ENCODE data around the gene TRPM3.
"Not testable (repeated sequence)": the region's sequence is repeated elsewhere in the genome, so short reads cannot be mapped to it uniquely, and the experiment has no call there.

TRPM3 gene

GRCh38 chr9:70979966-70980365 lies 141.5 kb downstream of the TRPM3 start:
- H3K9ac ChIP-seq (ENCODE audit: low read depth, low read length), result no peak overlapping the region

GRCh38 chr9:70978085-70978484 lies 143.3 kb downstream of the TRPM3 start:
- no peaks in the 10 kb centered on the region for H3K27me3 ChIP-seq (ENCODE audit: control insufficient read depth, insufficient read depth, low read length)
- no peaks in the 10 kb centered on the region for H3K9me3 ChIP-seq (ENCODE audit: control insufficient read depth, insufficient read depth, low read length)
- H3K4me3 ChIP-seq (ENCODE audit: low read depth, low read length), result no peak overlapping the region
- no peak overlapping the region for H3K9ac ChIP-seq (ENCODE audit: low read depth, low read length)
- no peaks in the 10 kb centered on the region for H3K4me1 ChIP-seq (ENCODE audit: control insufficient read depth, insufficient read depth, low read length)
- no peak overlapping the region for H3K27ac ChIP-seq (ENCODE audit: low read depth, low read length)
- no peaks in the 10 kb centered on the region for H3K36me3 ChIP-seq (ENCODE audit: control insufficient read depth, insufficient read depth, low read length)

More at GRCh38 chr9:70979966-70980365, 141.5 kb downstream of the TRPM3 start:
- Histone ChIP-seq H3K4me1 (ENCODE audit: control insufficient read depth, insufficient read depth, low read length) (no peaks in the 10 kb centered on the region), H3K27me3 (ENCODE audit: control insufficient read depth, insufficient read depth, low read length) (no peaks in the 10 kb centered on the region), H3K27ac (ENCODE audit: low read depth, low read length) (no peak overlapping the region), H3K36me3 (ENCODE audit: control insufficient read depth, insufficient read depth, low read length) (no peaks in the 10 kb centered on the region), H3K4me3 (ENCODE audit: low read depth, low read length) (no peak overlapping the region), H3K9me3 (ENCODE audit: control insufficient read depth, insufficient read depth, low read length) (no peaks in the 10 kb centered on the region)

GRCh38 chr9:70975821-70976220 lies 145.6 kb downstream of the TRPM3 start:
- Histone ChIP-seq H3K4me1 (ENCODE audit: control insufficient read depth, insufficient read depth, low read length) (no peaks in the 10 kb centered on the region), H3K4me3 (ENCODE audit: low read depth, low read length) (no peak overlapping the region), H3K27ac (ENCODE audit: low read depth, low read length) (no peak overlapping the region)

GRCh38 chr9:70971723-70972122 lies 149.7 kb downstream of the TRPM3 start:
- Histone ChIP-seq H3K27me3 (ENCODE audit: control insufficient read depth, insufficient read depth, low read length) (no peaks in the 10 kb centered on the region), H3K9ac (ENCODE audit: low read depth, low read length) (no peak overlapping the region), H3K4me1 (ENCODE audit: control insufficient read depth, insufficient read depth, low read length) (no peaks in the 10 kb centered on the region), H3K36me3 (ENCODE audit: control insufficient read depth, insufficient read depth, low read length) (no peaks in the 10 kb centered on the region), H3K27ac (ENCODE audit: low read depth, low read length) (no peak overlapping the region), H3K4me3 (ENCODE audit: low read depth, low read length) (no peak overlapping the region), H3K9me3 (ENCODE audit: control insufficient read depth, insufficient read depth, low read length) (no peaks in the 10 kb centered on the region)

More at GRCh38 chr9:70975821-70976220, 145.6 kb downstream of the TRPM3 start:
- Histone ChIP-seq H3K9ac (ENCODE audit: low read depth, low read length) (no peak overlapping the region), H3K27me3 (ENCODE audit: control insufficient read depth, insufficient read depth, low read length) (no peaks in the 10 kb centered on the region), H3K9me3 (ENCODE audit: control insufficient read depth, insufficient read depth, low read length) (no peaks in the 10 kb centered on the region), H3K36me3 (ENCODE audit: control insufficient read depth, insufficient read depth, low read length) (no peaks in the 10 kb centered on the region)

GRCh38 chr9:70966380-70966779 lies 155.0 kb downstream of the TRPM3 start:
- not testable (repeated sequence) for H3K4me1 ChIP-seq (ENCODE audit: control insufficient read depth, insufficient read depth, low read length); H3K36me3 ChIP-seq (ENCODE audit: control insufficient read depth, insufficient read depth, low read length); H3K27ac ChIP-seq (ENCODE audit: low read depth, low read length); H3K4me3 ChIP-seq (ENCODE audit: low read depth, low read length); H3K9me3 ChIP-seq (ENCODE audit: control insufficient read depth, insufficient read depth, low read length); H3K9ac ChIP-seq (ENCODE audit: low read depth, low read length); H3K27me3 ChIP-seq (ENCODE audit: control insufficient read depth, insufficient read depth, low read length)

- H3K4me1 ChIP-seq (ENCODE audit: control insufficient read depth, insufficient read depth, low read length), result no peaks in the 10 kb centered on the region
- no peaks in the 10 kb centered on the region for H3K36me3 ChIP-seq (ENCODE audit: control insufficient read depth, insufficient read depth, low read length)
- H3K9ac ChIP-seq (ENCODE audit: low read depth, low read length), result no peak overlapping the region
- no peak overlapping the region for H3K4me3 ChIP-seq (ENCODE audit: low read depth, low read length)
- no peak overlapping the region for H3K27ac ChIP-seq (ENCODE audit: low read depth, low read length)
- H3K27me3 ChIP-seq (ENCODE audit: control insufficient read depth, insufficient read depth, low read length), result no peaks in the 10 kb centered on the region
- no peaks in the 10 kb centered on the region for H3K9me3 ChIP-seq (ENCODE audit: control insufficient read depth, insufficient read depth, low read length)
Measured at GRCh38 chr9:70964861-70965260, 156.6 kb downstream of the TRPM3 start.

GRCh38 chr9:70963554-70963953 lies 157.9 kb downstream of the TRPM3 start:
- Histone ChIP-seq H3K9me3 (ENCODE audit: control insufficient read depth, insufficient read depth, low read length) (no peaks in the 10 kb centered on the region), H3K4me3 (ENCODE audit: low read depth, low read length) (no peak overlapping the region), H3K27me3 (ENCODE audit: control insufficient read depth, insufficient read depth, low read length) (no peaks in the 10 kb centered on the region), H3K36me3 (ENCODE audit: control insufficient read depth, insufficient read depth, low read length) (no peaks in the 10 kb centered on the region), H3K4me1 (ENCODE audit: control insufficient read depth, insufficient read depth, low read length) (no peaks in the 10 kb centered on the region), H3K27ac (ENCODE audit: low read depth, low read length) (no peak overlapping the region), H3K9ac (ENCODE audit: low read depth, low read length) (no peak overlapping the region)

- H3K27me3 ChIP-seq (ENCODE audit: control insufficient read depth, insufficient read depth, low read length), result no peaks in the 10 kb centered on the region
- H3K9me3 ChIP-seq (ENCODE audit: control insufficient read depth, insufficient read depth, low read length), result no peaks in the 10 kb centered on the region
- no peak overlapping the region for H3K27ac ChIP-seq (ENCODE audit: low read depth, low read length)
- H3K4me1 ChIP-seq (ENCODE audit: control insufficient read depth, insufficient read depth, low read length), result no peaks in the 10 kb centered on the region
- H3K36me3 ChIP-seq (ENCODE audit: control insufficient read depth, insufficient read depth, low read length), result no peaks in the 10 kb centered on the region
- no peak overlapping the region for H3K9ac ChIP-seq (ENCODE audit: low read depth, low read length)
- H3K4me3 ChIP-seq (ENCODE audit: low read depth, low read length), result no peak overlapping the region
Measured at GRCh38 chr9:70962761-70963440, 158.5 kb downstream of the TRPM3 start.

- Histone ChIP-seq H3K9me3 (ENCODE audit: control insufficient read depth, insufficient read depth, low read length) (no peaks in the 10 kb centered on the region), H3K4me3 (ENCODE audit: low read depth, low read length) (no peak overlapping the region), H3K27me3 (ENCODE audit: control insufficient read depth, insufficient read depth, low read length) (no peaks in the 10 kb centered on the region), H3K27ac (ENCODE audit: low read depth, low read length) (no peak overlapping the region), H3K4me1 (ENCODE audit: control insufficient read depth, insufficient read depth, low read length) (peaks cover 8% of the 10 kb centered on the region; the same call in 1 of the 2 replicates), H3K9ac (ENCODE audit: low read depth, low read length) (no peak overlapping the region), H3K36me3 (ENCODE audit: control insufficient read depth, insufficient read depth, low read length) (no peaks in the 10 kb centered on the region)
Measured at GRCh38 chr9:70959366-70959765, 162.1 kb downstream of the TRPM3 start.

GRCh38 chr9:70954596-70955143 lies 166.8 kb downstream of the TRPM3 start:
- Histone ChIP-seq H3K27me3 (ENCODE audit: control insufficient read depth, insufficient read depth, low read length) (no peaks in the 10 kb centered on the region), H3K4me1 (ENCODE audit: control insufficient read depth, insufficient read depth, low read length) (peaks cover 9% of the 10 kb centered on the region; the same call in 1 of the 2 replicates), H3K36me3 (ENCODE audit: control insufficient read depth, insufficient read depth, low read length) (no peaks in the 10 kb centered on the region), H3K9me3 (ENCODE audit: control insufficient read depth, insufficient read depth, low read length) (no peaks in the 10 kb centered on the region), H3K9ac (ENCODE audit: low read depth, low read length) (no peak overlapping the region), H3K27ac (ENCODE audit: low read depth, low read length) (peak overlapping the region; percentile 57), H3K4me3 (ENCODE audit: low read depth, low read length) (no peak overlapping the region)

- H3K4me1 ChIP-seq (ENCODE audit: control insufficient read depth, insufficient read depth, low read length), result peaks cover 9% of the 10 kb centered on the region; the same call in 1 of the 2 replicates
- no peaks in the 10 kb centered on the region for H3K27me3 ChIP-seq (ENCODE audit: control insufficient read depth, insufficient read depth, low read length)
- no peak overlapping the region for H3K9ac ChIP-seq (ENCODE audit: low read depth, low read length)
- no peaks in the 10 kb centered on the region for H3K9me3 ChIP-seq (ENCODE audit: control insufficient read depth, insufficient read depth, low read length)
- no peaks in the 10 kb centered on the region for H3K36me3 ChIP-seq (ENCODE audit: control insufficient read depth, insufficient read depth, low read length)
- peak overlapping the region; percentile 57 for H3K27ac ChIP-seq (ENCODE audit: low read depth, low read length)
- H3K4me3 ChIP-seq (ENCODE audit: low read depth, low read length), result no peak overlapping the region
Measured at GRCh38 chr9:70954126-70954525, 167.3 kb downstream of the TRPM3 start.

All from HUES48 (cell line).